GM21528 (cell line): ENCODE results near the gene MCF2L.
"Not testable (repeated sequence)": the region's sequence is repeated elsewhere in the genome, so short reads cannot be mapped to it uniquely, and the experiment has no call there.

Source experiments
- ATAC-seq: cut with Tn5 transposase; IDR thresholded peaks from one replicate; pipeline ENCODE4 v1.9.1; 2021; ENCODE audit warnings: mild to moderate bottlenecking, moderate library complexity; ENCODE audit not compliant: unreplicated experiment, low FRiP score

Gene MCF2L

GRCh38 chr13:113026391-113026910 lies 57.4 kb downstream of the MCF2L start:
- no peak for ATAC-seq

- ATAC-seq = no peak
These were observed 58.1 kb downstream of the MCF2L start for GRCh38 chr13:113027095-113027494.

GRCh38 chr13:113027566-113027965 lies 58.6 kb downstream of the MCF2L start:
- no peak for ATAC-seq

GRCh38 chr13:113028336-113029060 lies 59.5 kb downstream of the MCF2L start:
- no peak for ATAC-seq

- no peak for ATAC-seq
These were observed 60.0 kb downstream of the MCF2L start for GRCh38 chr13:113029061-113029445.

GRCh38 chr13:113029487-113030258 lies 60.7 kb downstream of the MCF2L start:
- ATAC-seq = no peak

GRCh38 chr13:113030259-113030640 lies 61.2 kb downstream of the MCF2L start:
- ATAC-seq = not testable (repeated sequence)

- ATAC-seq = no peak
These were observed 62.5 kb downstream of the MCF2L start for GRCh38 chr13:113031465-113031864.

- ATAC-seq = no peak
These were observed 63.3 kb downstream of the MCF2L start for GRCh38 chr13:113032291-113032690.

GRCh38 chr13:113033054-113033850 lies 64.2 kb downstream of the MCF2L start:
- no peak for ATAC-seq

- ATAC-seq = no peak
These were observed 65.6 kb downstream of the MCF2L start for GRCh38 chr13:113034451-113035212.

- no peak for ATAC-seq
These were observed 66.3 kb downstream of the MCF2L start for GRCh38 chr13:113035213-113035800.

GRCh38 chr13:113036401-113036800 lies 67.4 kb downstream of the MCF2L start:
- no peak for ATAC-seq

- ATAC-seq = no peak
These were observed 71.0 kb downstream of the MCF2L start for GRCh38 chr13:113040031-113040430.

- no peak for ATAC-seq
These were observed 71.7 kb downstream of the MCF2L start for GRCh38 chr13:113040597-113041292.

- ATAC-seq = no peak
These were observed 72.3 kb downstream of the MCF2L start for GRCh38 chr13:113041293-113041690.

- no peak for ATAC-seq
These were observed 72.9 kb downstream of the MCF2L start for GRCh38 chr13:113041896-113042295.

GRCh38 chr13:113042456-113042855 lies 73.4 kb downstream of the MCF2L start:
- ATAC-seq = no peak

- ATAC-seq = no peak
These were observed 74.1 kb downstream of the MCF2L start for GRCh38 chr13:113043001-113043630.
